H1 (cell line): ENCODE results near the gene ACTL10. TPM values are rescaled to one million over a fixed set of nuclear protein-coding genes. Genes with fewer than 3 reads are reported as not detected.

ENCODE experiments used
- CTCF ChIA-PET: fragments of 300-600 bp; sonication (Branson Sonifier 250); formaldehyde crosslinking; loops from one replicate; lab custom pipeline; 2021; ENCODE audit not compliant: partially characterized antibody; lab: Charles Lee
- POLR2A ChIA-PET: fragments of 300-600 bp; sonication (Branson Sonifier 250); formaldehyde crosslinking; loops from one replicate; lab custom pipeline; 2021; ENCODE audit warnings: inconsistent platforms; ENCODE audit not compliant: partially characterized antibody; lab: Charles Lee
- DNase-seq, 2 experiments: peaks; one replicate each; pipeline versions ENCODE4 v3.0.0 to v3.0.0-alpha.2; 2010 to 2022; ENCODE audit warnings: low spot score in 2 of 2, low read depth in 1 of 2, mixed read lengths in 1 of 2
- FAIRE-seq: peaks from 2 replicates; lab custom pipeline; 2011; peaks lifted over from hg19 to GRCh38; lab: Jason Lieb, UNC
- H2AFZ ChIP-seq: 2 replicates; pipeline ENCODE4 v1.8.1; 2012; ENCODE audit warnings: low read length, inconsistent platforms
- H2AK5ac ChIP-seq: 2 replicates; pipeline ENCODE4 v1.6.1; 2013; ENCODE audit warnings: low read depth, low read length
- H2BK120ac ChIP-seq: replicated peaks from 2 replicates; pipeline ENCODE3; 2013; ENCODE audit warnings: low read depth, low read length, inconsistent platforms
- H2BK12ac ChIP-seq: 2 replicates; pipeline ENCODE4 v1.6.1; 2013; ENCODE audit warnings: low read depth, low read length
- H2BK15ac ChIP-seq: 2 replicates; pipeline ENCODE4 v1.6.1; 2013; ENCODE audit warnings: low read length
- H2BK20ac ChIP-seq: 2 replicates; pipeline ENCODE4 v1.6.1; 2013; ENCODE audit warnings: low read length
- H2BK5ac ChIP-seq: 2 replicates; pipeline ENCODE4 v1.6.1; 2013; ENCODE audit warnings: low read depth, low read length
- H3K14ac ChIP-seq: 2 replicates; pipeline ENCODE4 v1.6.1; 2013; ENCODE audit warnings: inconsistent platforms; ENCODE audit not compliant: insufficient read length
- H3K18ac ChIP-seq: 2 replicates; pipeline ENCODE4 v1.6.1; 2013; ENCODE audit warnings: low read length; ENCODE audit errors: extremely low read depth
- H3K23ac ChIP-seq: 2 replicates; pipeline ENCODE4 v1.6.1; 2013; ENCODE audit warnings: inconsistent platforms; ENCODE audit not compliant: insufficient read length
- H3K23me2 ChIP-seq: 2 replicates; pipeline ENCODE4 v1.6.1; 2013; ENCODE audit warnings: low read depth, low read length
- H3K27ac ChIP-seq: 2 replicates; pipeline ENCODE4 v1.6.1; 2011; ENCODE audit warnings: low read depth, low read length, inconsistent platforms
- H3K27me3 ChIP-seq, 4 experiments: replicated peaks in 1 of 4; 1 replicate in 1 of 4; 2 replicates in 3 of 4; pipeline versions ENCODE4 v1.6.1 to v1.8.1; 2011 to 2013; ENCODE audit warnings: low read length in 3 of 4, mild to moderate bottlenecking in 3 of 4, inconsistent platforms in 2 of 4, mixed read lengths in 2 of 4, moderate library complexity in 1 of 4; ENCODE audit not compliant: control insufficient read depth in 3 of 4, insufficient read depth in 3 of 4; ENCODE audit errors: extremely low read depth in 1 of 4
- H3K36me3 ChIP-seq, 4 experiments: 2 replicates each; pipeline versions ENCODE4 v1.6.1 to v1.8.1; 2011 to 2013; ENCODE audit warnings: mild to moderate bottlenecking in 4 of 4, low read length in 3 of 4, moderate library complexity in 2 of 4, control low read depth in 1 of 4, inconsistent platforms in 1 of 4; ENCODE audit not compliant: insufficient read depth in 4 of 4, control insufficient read depth in 2 of 4
- H3K4ac ChIP-seq: replicated peaks from 2 replicates; pipeline ENCODE3; 2013; ENCODE audit warnings: low read length, low read depth, mixed read lengths, inconsistent platforms; ENCODE audit not compliant: insufficient read length
- H3K4me1 ChIP-seq, 4 experiments: replicated peaks in 1 of 4; 1 replicate in 1 of 4; 2 replicates in 3 of 4; pipeline versions ENCODE4 v1.6.1 to v1.8.1; 2011 to 2013; ENCODE audit warnings: low read length in 3 of 4, inconsistent platforms in 2 of 4, mixed read lengths in 1 of 4; ENCODE audit not compliant: insufficient read depth in 4 of 4, control insufficient read depth in 3 of 4
- H3K4me2 ChIP-seq, 2 experiments: 2 replicates each; pipeline versions ENCODE4 v1.6.1 to v1.8.1; 2011 to 2013; ENCODE audit warnings: low read depth in 2 of 2, low read length in 2 of 2, control low read depth in 1 of 2, inconsistent platforms in 1 of 2, mild to moderate bottlenecking in 1 of 2; ENCODE audit not compliant: insufficient read depth in 1 of 2
- H3K4me3 ChIP-seq, 4 experiments: fragments of 200-600, 300-600 bp in 1 of 4; sonication (generic), shearing (Covaris generic), sonication (Bioruptor Twin) in 1 of 4; 2 replicates each; pipeline versions ENCODE4 v1.5.1 to v1.8.1; 2011 to 2016; ENCODE audit warnings: low read length in 4 of 4, low read depth in 3 of 4, control low read depth in 2 of 4, inconsistent platforms in 2 of 4, mild to moderate bottlenecking in 2 of 4, mixed read lengths in 1 of 4, moderate library complexity in 1 of 4; ENCODE audit not compliant: insufficient read depth in 2 of 4; ENCODE audit errors: extremely low read depth in 1 of 4
- H3K56ac ChIP-seq: replicated peaks from 2 replicates; pipeline ENCODE3; 2013; ENCODE audit warnings: low read depth, mild to moderate bottlenecking, mixed read lengths, low read length, inconsistent platforms; ENCODE audit not compliant: insufficient read length
- H3K79me1 ChIP-seq: 2 replicates; pipeline ENCODE4 v1.6.1; 2013; ENCODE audit warnings: low read depth, low read length, control low read depth
- H3K79me2 ChIP-seq, 2 experiments: 2 replicates each; pipeline versions ENCODE4 v1.6.1 to v1.8.1; 2012 to 2013; ENCODE audit warnings: low read length in 2 of 2, mild to moderate bottlenecking in 2 of 2, inconsistent platforms in 1 of 2; ENCODE audit not compliant: insufficient read depth in 2 of 2, control insufficient read depth in 1 of 2
- H3K9ac ChIP-seq, 4 experiments: replicated peaks in 1 of 4; 1 replicate in 1 of 4; 2 replicates in 3 of 4; pipeline versions ENCODE4 v1.6.1 to v1.8.1; 2011 to 2013; ENCODE audit warnings: low read depth in 3 of 4, low read length in 3 of 4, control low read depth in 2 of 4, mild to moderate bottlenecking in 2 of 4, moderate library complexity in 2 of 4, inconsistent platforms in 1 of 4; ENCODE audit errors: extremely low read depth in 1 of 4
- H3K9me3 ChIP-seq, 2 experiments: 2 replicates each; pipeline versions ENCODE4 v1.6.1 to v1.8.1; 2012 to 2013; ENCODE audit warnings: mild to moderate bottlenecking in 2 of 2, moderate library complexity in 2 of 2, control low read depth in 1 of 2, inconsistent platforms in 1 of 2, low read depth in 1 of 2, low read length in 1 of 2, mixed read lengths in 1 of 2; ENCODE audit not compliant: insufficient read depth in 2 of 2
- H4K20me1 ChIP-seq, 2 experiments: replicated peaks in 1 of 2; 2 replicates each; pipeline versions ENCODE3 to v1.8.1; 2011 to 2013; ENCODE audit warnings: inconsistent platforms in 2 of 2, low read length in 2 of 2, mild to moderate bottlenecking in 1 of 2; ENCODE audit not compliant: insufficient read depth in 2 of 2, control insufficient read depth in 1 of 2
- H4K5ac ChIP-seq: 2 replicates; pipeline ENCODE4 v1.6.1; 2013; ENCODE audit warnings: low read length, low read depth, mixed read lengths, inconsistent platforms; ENCODE audit not compliant: insufficient read length
- H4K8ac ChIP-seq: 2 replicates; pipeline ENCODE4 v1.8.0; 2013; ENCODE audit warnings: mild to moderate bottlenecking, moderate library complexity, low read length, inconsistent platforms; ENCODE audit not compliant: insufficient read depth; ENCODE audit errors: extremely low read depth
- H4K91ac ChIP-seq: replicated peaks from 2 replicates; pipeline ENCODE3; 2013; ENCODE audit warnings: low read length, mixed read lengths, inconsistent platforms; ENCODE audit not compliant: insufficient read length
- CBX8 ChIP-seq: fragments of 300-800, 300-1000 bp; sonication (generic); IDR thresholded peaks from 2 replicates; pipeline ENCODE4 v1.7.1; 2016; ENCODE audit warnings: low read depth, low read length, borderline replicate concordance
- E2F6 ChIP-seq: IDR thresholded peaks from 2 replicates; pipeline ENCODE4 v1.6.1; 2012; ENCODE audit warnings: inconsistent platforms
- JUN ChIP-seq: IDR thresholded peaks from 2 replicates; pipeline ENCODE4 v1.6.1; 2011; ENCODE audit warnings: low read depth, mild to moderate bottlenecking, improper control_type of control experiment, low read length
- SP4 ChIP-seq: IDR thresholded peaks from 2 replicates; pipeline ENCODE4 v1.6.1; 2012; ENCODE audit warnings: low read length, inconsistent platforms
- TAF1 ChIP-seq: IDR thresholded peaks from 2 replicates; pipeline ENCODE4 v1.6.1; 2011; ENCODE audit warnings: mild to moderate bottlenecking, low read depth, low read length
- ZNF274 ChIP-seq: IDR thresholded peaks from 2 replicates; pipeline ENCODE4 v1.7.0; 2012; ENCODE audit warnings: low read length, borderline replicate concordance; ENCODE audit errors: extremely low read depth
- WGBS, 2 experiments: shearing (Covaris generic) in 1 of 2; methylation state at CpG; one replicate each; pipeline versions ENCODE4 v1.1.6 to v1.1.7; 2013 to 2015; ENCODE audit warnings: low lambda C conversion rate in 2 of 2, mixed read lengths in 2 of 2, inconsistent platforms in 1 of 2, low coverage in 1 of 2, missing lambda C conversion rate in 1 of 2; ENCODE audit not compliant: insufficient replicate concordance in 2 of 2, insufficient coverage in 1 of 2, insufficient read length in 1 of 2; ENCODE audit errors: extremely low coverage in 1 of 2, missing lambda C conversion rate in 1 of 2; 5-methylcytosine and 5-hydroxymethylcytosine counted together
- polyA plus RNA-seq, 7 experiments: library from polyadenylated mRNA; depleted of rRNA in 3 of 7; stranded (reverse) in 5 of 7; unstranded in 2 of 7; fragments of >200 nt in 5 of 7; fragments of 200-250 nt in 2 of 7; gene quantifications; 1 replicate in 5 of 7; 2 replicates in 1 of 7; 4 replicates in 1 of 7; pipeline versions ENCODE4 v1.2.1 to v1.2.3, GENCODE V29; 2011 to 2013; ENCODE audit warnings: missing spikeins in 2 of 7, mixed read lengths in 2 of 7
- total RNA-seq: library from RNA; stranded (reverse); fragmentation: NEBNext Ultra II Directional; extraction: Animal tissue kit (Norgen Biotek cat#: 25700); gene quantifications from 2 replicates; pipeline ENCODE4 v1.2.1, GENCODE V29; 2021

Gene ACTL10
- total and polyA plus RNA-seq, 2 of the 8 experiments (the other 6 are each of a cell fraction or from before 2014, with no cell fraction given), result 0.26 TPM; not detected in 1

GRCh38 chr20:33688938-33689424 is 22.2 kb downstream of the ACTL10 start:
- H3K23ac ChIP-seq, result no peak overlapping the region
- H3K56ac ChIP-seq, result no peak overlapping the region
- H2AFZ ChIP-seq, result no peak overlapping the region
- peaks cover 0 to under 1% (median 0%) of the 10 kb centered on the region in 4 experiments; a peak in 1 of 8 replicates for H3K36me3 ChIP-seq
- POLR2A ChIA-PET, result interaction anchor here (2.1 to 2.8 kb wide), 2 partner anchors 14 to 43 kb away, joined by 6 to 10 read pairs; partner anchors contain the start of genes NECAB3 and ZNF341
- WGBS, 2 experiments, result 82% methylated on average over 3 of the region's 3 CpGs; no CpG with 5 or more reads in 1 of the 2 experiments
- H4K5ac ChIP-seq, result no peak overlapping the region
- peaks cover 9% of the 10 kb centered on the region for H3K23me2 ChIP-seq
- no peak overlapping the region for H2BK120ac ChIP-seq
- FAIRE-seq, result no peak
- no peak overlapping the region for H2BK5ac ChIP-seq
- DNase-seq, result no peak
- peaks cover 0 to 17% of the 10 kb centered on the region in 2 experiments; a peak in 3 of 4 replicates for H3K79me2 ChIP-seq
- H4K8ac ChIP-seq, result no peak overlapping the region
- no peak overlapping the region for H2AK5ac ChIP-seq
- H3K4me2 ChIP-seq, result no peak overlapping the region
- no peak overlapping the region for H3K18ac ChIP-seq
- H2BK12ac ChIP-seq, result no peak overlapping the region
- H3K9me3 ChIP-seq, result no peaks in the 10 kb centered on the region
- peaks cover 9% of the 10 kb centered on the region for H3K79me1 ChIP-seq
- CTCF ChIA-PET, result interaction anchor here (1.4 to 1.6 kb wide), 2 partner anchors 14 to 52 kb away, joined by 4 read pairs; no protein-coding TSS in a partner anchor
- H2BK20ac ChIP-seq, result no peak overlapping the region
- H3K4me1 ChIP-seq, result peaks cover 4 to 26% (median 20%) of the 10 kb centered on the region in 4 experiments
- no peak overlapping the region for H2BK15ac ChIP-seq
- no peak overlapping the region for H3K4me3 ChIP-seq
- no peak overlapping the region for H3K14ac ChIP-seq
- H3K9ac ChIP-seq, result no peak overlapping the region
- no peak overlapping the region for H3K4ac ChIP-seq
- peaks cover 7 to 11% of the 10 kb centered on the region in 2 experiments for H4K20me1 ChIP-seq
- H3K27me3 ChIP-seq, result peaks cover 0 to 9% (median 2%) of the 10 kb centered on the region in 4 experiments; a peak in 4 of 7 replicates
- no peak for TF ChIP-seq E2F6
- no peak for TF ChIP-seq CBX8
- no peak for TF ChIP-seq JUN
- no peak for TF ChIP-seq ZNF274
- no peak for TF ChIP-seq TAF1
- TF ChIP-seq SP4, result no peak
- H4K91ac ChIP-seq, result no peak overlapping the region
- no peak overlapping the region for H3K27ac ChIP-seq
